WI38 (cell line): ENCODE measurements around the gene SLIT1.

Source experiments
- H3K4me3 ChIP-seq: 2 replicates; pipeline ENCODE4 v1.5.1; 2011; ENCODE audit warnings: low read depth, mild to moderate bottlenecking, control low read depth, low read length
- CTCF ChIP-seq: IDR thresholded peaks from 2 replicates; pipeline ENCODE4 v1.5.1; 2012; ENCODE audit warnings: low read depth, mild to moderate bottlenecking, control low read depth, low read length

Gene SLIT1

GRCh38 chr10:97011397-97011796 is 174.4 kb downstream of the SLIT1 start:
- no peak overlapping the region for H3K4me3 ChIP-seq
- TF ChIP-seq CTCF, result no peak

- TF ChIP-seq CTCF, result no peak
- H3K4me3 ChIP-seq, result no peak overlapping the region
Measured at GRCh38 chr10:97010695-97011206, 175.0 kb downstream of the SLIT1 start.

- no peak for TF ChIP-seq CTCF
- H3K4me3 ChIP-seq, result no peak overlapping the region
Measured at GRCh38 chr10:97007417-97007816, 178.3 kb downstream of the SLIT1 start.

GRCh38 chr10:97006364-97006763 is 179.4 kb downstream of the SLIT1 start:
- no peak for TF ChIP-seq CTCF
- H3K4me3 ChIP-seq, result no peak overlapping the region

GRCh38 chr10:97005349-97005748 is 180.4 kb downstream of the SLIT1 start:
- TF ChIP-seq CTCF, result no peak
- no peak overlapping the region for H3K4me3 ChIP-seq

GRCh38 chr10:97004591-97004990 is 181.2 kb downstream of the SLIT1 start:
- H3K4me3 ChIP-seq, result no peak overlapping the region
- no peak for TF ChIP-seq CTCF

- H3K4me3 ChIP-seq, result no peak overlapping the region
- TF ChIP-seq CTCF, result no peak
Measured at GRCh38 chr10:97003804-97004201, 182.0 kb downstream of the SLIT1 start.
